Right lobe of liver (tissue), 6 donors: ENCODE data around the gene MEG3. TPM values are rescaled to one million over a fixed set of nuclear protein-coding genes. Genes with fewer than 3 reads are reported as not detected.

Experiments used
- ATAC-seq, 4 donors: fragments of 200-7000 bp; cut with Tn5 transposase; one replicate each; pipeline ENCODE4 v1.9.1; 2020; ENCODE audit warnings: mild to moderate bottlenecking in 4 of 4, moderate library complexity in 4 of 4
- DNase-seq, 3 donors: peaks; one replicate each; pipeline ENCODE4 v3.0.0-alpha.2; 2020
- H3K27ac ChIP-seq, 3 donors: fragments of 200-600 bp; one replicate each; pipeline ENCODE4 v1.8.0; 2022
- H3K27me3 ChIP-seq, 2 donors: fragments of 200-600 bp; one replicate each; pipeline ENCODE4 v1.8.0; 2022
- H3K36me3 ChIP-seq, 4 donors: fragments of 200-600 bp; sonication (generic) in 1 of 4; one replicate each; pipeline versions ENCODE4 v1.5.1 to v1.8.0; 2017 to 2022; ENCODE audit warnings: control low read depth in 1 of 4
- H3K4me1 ChIP-seq, 4 donors: fragments of 200-600 bp; sonication (generic) in 1 of 4; one replicate each; pipeline versions ENCODE4 v1.5.1 to v1.8.0; 2017 to 2022; ENCODE audit warnings: control low read depth in 1 of 4
- H3K4me3 ChIP-seq, 3 donors: fragments of 200-600 bp; one replicate each; pipeline ENCODE4 v1.8.0; 2022
- H3K9me3 ChIP-seq, 4 donors: fragments of 200-600 bp; sonication (generic) in 1 of 4; one replicate each; pipeline versions ENCODE4 v1.5.1 to v1.8.0; 2017 to 2022; ENCODE audit warnings: control low read depth in 1 of 4
- CTCF ChIP-seq, 4 donors: fragments of 200-600 bp in 3 of 4; fragments of 450-650 bp in 1 of 4; IDR thresholded peaks; one replicate each; pipeline versions ENCODE4 v1.5.1 to v1.8.0; 2016 to 2022; ENCODE audit warnings: antibody characterized with exemption in 4 of 4, mild to moderate bottlenecking in 2 of 4
- POLR2A ChIP-seq: fragments of 450-650 bp; IDR thresholded peaks from one replicate; pipeline ENCODE4 v1.6.1; 2017; ENCODE audit warnings: antibody characterized with exemption, mild to moderate bottlenecking
- WGBS: methylation state at CpG from one replicate; pipeline ENCODE4 v1.1.6; 2018; ENCODE audit warnings: low coverage, low lambda C conversion rate; ENCODE audit not compliant: insufficient coverage; ENCODE audit errors: missing lambda C conversion rate; 5-methylcytosine and 5-hydroxymethylcytosine counted together
- intact Hi-C, 2 donors: fragments of 100-400 bp; cut with DNase I; formaldehyde crosslinking; loops; one replicate each; pipeline versions ENCODE4 v1.11.2 to v1.14.1; 2022
- total RNA-seq, 6 experiments: library from RNA; depleted of rRNA in 2 of 6; stranded (reverse); fragments of >200 nt in 2 of 6; fragmentation: NEBNext Ultra II Directional in 3 of 6; extraction: Animal tissue kit (Norgen Biotek cat#: 25700) in 3 of 6; gene quantifications; one replicate each; pipeline versions ENCODE4 v1.1.0 to v1.2.4, GENCODE V29; 2016 to 2023
- donor health status: DM: no; HTN: yes; CAD: no.
- donor health status: DM: no; HTN: no; CAD: no.
- donor health status: DM: no; HTN: no; CAD: no.
- donor health status: DM: no; HTN: yes; CAD: no.
- donor health status: DM: no; HTN: yes; CAD: no.

MEG3 gene
- total RNA-seq, 6 experiments from 2014 or later = 5.7 to 43.7 (median 23.9) TPM

DNA sequence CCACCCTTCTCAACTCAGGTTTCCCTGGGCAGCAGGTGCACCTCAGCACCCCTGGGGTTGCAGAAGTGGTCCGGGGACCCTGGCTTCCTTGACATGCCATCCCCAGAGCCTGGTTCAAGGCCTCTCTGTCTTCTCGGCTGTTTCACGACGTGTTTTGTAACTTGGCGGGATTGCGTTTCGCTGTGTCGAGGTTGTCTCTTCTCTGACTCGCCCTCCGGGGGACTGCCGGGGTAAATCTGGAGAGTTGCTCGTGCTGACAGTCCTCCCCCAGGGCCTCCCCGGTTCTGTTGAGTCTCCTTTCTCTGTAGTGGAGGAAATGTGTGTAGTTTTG is 25.6 kb downstream of the MEG3 start:
- 72% methylated on average over 9 of the region's 13 CpGs for WGBS
- Histone ChIP-seq H3K4me3 (no peak overlapping the region), H3K27ac (no peak overlapping the region), H3K4me1 (no peaks in the 10 kb centered on the region), H3K27me3 (no peaks in the 10 kb centered on the region), H3K36me3 (no peaks in the 10 kb centered on the region), H3K9me3 (no peaks in the 10 kb centered on the region)
- intact Hi-C loops = loop anchor here (5.0 to 10.0 kb wide), 4 partner anchors 373 to 776 kb away; no protein-coding TSS in a partner anchor
- DNase-seq (no peak), ATAC-seq (no peak)
- TF ChIP-seq CTCF (IDR thresholded peaks at IDR 0.05) (no peak), POLR2A (no peak)

- DNase-seq = no peak
- 74% methylated on average over 14 of the region's 14 CpGs for WGBS
- ATAC-seq = no peak
- TF ChIP-seq POLR2A (no peak), CTCF (IDR thresholded peaks at IDR 0.05) (no peak)
- H3K27ac ChIP-seq = no peak overlapping the region
- no peaks in the 10 kb centered on the region for H3K36me3 ChIP-seq
- intact Hi-C loops = loop anchor here (5.0 to 10.0 kb wide), 4 partner anchors 373 to 775 kb away; no protein-coding TSS in a partner anchor
- H3K27me3 ChIP-seq = no peaks in the 10 kb centered on the region
- no peaks in the 10 kb centered on the region for H3K4me1 ChIP-seq
- H3K4me3 ChIP-seq = no peak overlapping the region
- no peaks in the 10 kb centered on the region for H3K9me3 ChIP-seq
Observed at GRCh38 chr14:100851946-100852620, 26.2 kb downstream of the MEG3 start.

DNA sequence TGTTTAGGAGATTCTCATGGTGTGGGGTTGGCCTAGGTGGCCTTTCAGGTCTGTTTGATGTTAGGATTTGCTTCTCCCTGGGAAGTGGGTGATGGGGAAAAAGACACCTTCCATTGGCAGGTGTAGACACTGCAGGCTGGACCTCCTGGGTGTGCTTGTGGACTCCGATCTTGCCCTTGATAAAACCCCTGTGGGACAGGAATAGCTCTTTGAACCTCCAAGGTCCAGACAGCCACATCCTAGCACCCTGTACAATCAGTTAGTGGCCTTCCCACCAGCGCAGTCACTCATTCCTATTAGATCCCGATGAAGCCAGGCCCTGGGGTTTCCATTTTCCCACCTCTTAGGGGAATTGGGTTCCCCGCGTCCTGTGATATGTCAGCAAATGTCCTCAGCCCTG is 28.5 kb downstream of the MEG3 start:
- TF ChIP-seq POLR2A = no peak
- no peak for TF ChIP-seq CTCF (IDR thresholded peaks at IDR 0.05)
- Histone ChIP-seq H3K27me3 (no peaks in the 10 kb centered on the region), H3K4me3 (no peak overlapping the region), H3K27ac (no peak overlapping the region), H3K9me3 (no peaks in the 10 kb centered on the region), H3K4me1 (no peaks in the 10 kb centered on the region), H3K36me3 (no peaks in the 10 kb centered on the region)
- WGBS = 82% methylated on average over 2 of the region's 5 CpGs
- ATAC-seq (no peak), DNase-seq (no peak)
- intact Hi-C loops = loop anchor here (5.0 to 10.0 kb wide), 4 partner anchors 370 to 773 kb away; no protein-coding TSS in a partner anchor

DNA sequence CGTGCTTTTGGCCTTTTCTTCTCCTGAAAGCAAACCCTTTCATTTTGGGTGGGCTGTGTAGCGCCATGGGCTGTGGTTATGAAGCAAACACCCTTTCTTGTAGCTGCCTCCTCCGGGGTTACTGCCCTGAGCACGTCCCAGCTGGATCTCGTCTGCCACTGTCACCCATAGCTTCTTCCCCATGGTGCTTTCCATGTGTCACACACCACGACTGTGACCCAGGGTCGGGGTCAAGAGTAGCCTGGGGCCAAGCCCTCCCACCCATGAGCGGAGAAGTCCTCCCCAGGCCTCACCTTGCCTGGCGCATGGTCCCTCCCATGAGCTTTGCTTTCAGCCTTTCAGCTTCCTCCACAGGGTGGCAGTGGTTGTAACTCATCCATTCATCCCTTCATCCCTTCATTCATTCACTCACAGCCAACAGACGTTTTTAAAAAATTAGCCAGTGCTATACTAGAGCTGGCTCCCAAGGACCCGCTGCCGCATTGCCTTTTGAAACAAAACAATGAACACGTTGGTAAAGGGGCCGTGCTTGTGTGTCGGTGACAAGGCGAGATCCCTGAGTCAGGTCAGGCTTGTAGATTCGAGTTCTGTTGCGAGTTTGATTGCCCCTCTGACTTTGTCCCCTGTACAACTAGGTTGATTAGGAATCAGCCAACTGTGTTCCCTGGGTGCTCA is 29.5 kb downstream of the MEG3 start:
- Histone ChIP-seq H3K9me3 (no peaks in the 10 kb centered on the region), H3K27me3 (no peaks in the 10 kb centered on the region), H3K27ac (no peak overlapping the region), H3K36me3 (no peaks in the 10 kb centered on the region), H3K4me1 (no peaks in the 10 kb centered on the region), H3K4me3 (no peak overlapping the region)
- TF ChIP-seq CTCF (IDR thresholded peaks at IDR 0.05) (no peak), POLR2A (no peak)
- ATAC-seq = no peak
- 47% methylated on average over 3 of the region's 18 CpGs for WGBS
- DNase-seq = no peak
- intact Hi-C loops = loop anchor here (10.0 kb wide), 2 partner anchors 369 to 769 kb away; no protein-coding TSS in a partner anchor
